Activated gamma-delta T cell treated with anti-CD3 and anti-CD28 coated beads, Interleukin-2, amount 50 U/mL, for 16 hours (primary cell): ENCODE measurements around the gene SORCS2.

Experiments used
- DNase-seq: peaks from one replicate; pipeline ENCODE4 v3.0.0-alpha.2; 2020; ENCODE audit warnings: low read depth

SORCS2 gene

DNA sequence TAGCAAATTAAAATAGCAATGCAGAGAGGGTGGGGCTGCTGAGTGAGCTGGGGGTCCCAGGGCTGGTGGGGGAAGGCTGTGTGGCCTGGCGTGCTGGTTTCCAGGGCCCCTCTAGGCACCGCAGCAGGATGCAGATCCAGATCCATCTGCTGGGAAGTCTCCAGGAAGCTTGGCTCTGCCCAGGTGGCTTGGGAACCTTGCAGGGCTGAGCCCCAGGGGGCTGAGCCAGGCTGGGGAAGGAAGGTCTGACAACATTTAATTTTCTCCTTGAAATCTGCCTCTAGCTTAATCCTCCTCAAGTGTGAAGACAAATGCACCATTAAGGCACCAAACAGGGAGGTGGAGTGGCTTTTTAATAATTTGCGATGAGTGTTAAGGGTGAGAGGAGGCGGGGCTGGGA, 31.7 kb downstream of the SORCS2 start:
- DNase-seq = no peak

DNA sequence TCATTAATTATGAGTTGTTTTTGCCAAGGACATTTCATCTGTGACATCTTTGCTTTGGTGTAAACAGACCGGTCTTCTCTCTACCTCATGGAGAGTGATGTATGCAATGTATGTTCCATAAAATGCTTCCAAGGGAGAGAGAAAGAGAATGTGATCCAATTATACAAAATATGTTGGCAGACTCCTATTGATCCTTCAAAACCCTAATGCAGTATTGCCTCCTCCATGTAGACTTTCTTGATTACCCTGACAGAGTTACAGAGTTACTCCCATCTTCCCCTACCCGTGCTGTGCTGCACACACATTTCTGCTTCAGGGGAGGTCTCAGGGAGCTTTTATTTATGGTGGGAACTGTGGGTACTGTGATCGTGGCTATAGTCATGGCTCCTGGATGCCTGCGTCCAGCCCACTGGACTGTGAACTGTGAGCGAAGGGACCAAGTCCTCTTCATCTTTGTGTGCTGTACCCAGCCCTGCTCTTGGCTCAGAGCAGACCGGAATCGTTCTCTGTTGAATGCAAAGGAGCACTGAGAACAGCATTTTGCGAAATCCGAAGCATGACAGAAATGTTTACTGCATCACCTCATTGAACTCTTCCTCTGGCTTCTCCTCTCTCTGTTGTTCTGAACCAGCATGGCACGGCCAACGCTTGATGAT, 32.7 kb downstream of the SORCS2 start:
- DNase-seq = no peak

DNA sequence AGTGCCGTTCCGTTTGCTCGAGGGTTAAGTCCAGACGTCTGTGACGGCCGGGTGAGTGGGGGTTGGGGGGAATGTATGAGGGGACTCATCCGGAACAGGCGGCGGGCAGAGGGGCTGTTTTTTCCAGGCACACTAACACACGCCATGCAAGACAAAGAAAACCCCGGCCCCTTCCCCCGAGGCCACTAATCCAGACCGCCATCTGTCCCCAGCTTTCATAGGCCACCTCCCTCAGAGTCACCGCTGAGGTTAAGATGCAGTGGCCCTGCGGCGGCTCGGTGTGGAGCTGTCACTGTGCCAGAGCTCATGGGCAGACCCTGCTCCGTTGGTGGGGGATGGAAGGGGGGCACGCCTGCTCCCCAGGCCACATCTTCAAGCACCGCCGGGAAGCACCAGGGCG, 34.1 kb downstream of the SORCS2 start:
- DNase-seq = no peak

DNA sequence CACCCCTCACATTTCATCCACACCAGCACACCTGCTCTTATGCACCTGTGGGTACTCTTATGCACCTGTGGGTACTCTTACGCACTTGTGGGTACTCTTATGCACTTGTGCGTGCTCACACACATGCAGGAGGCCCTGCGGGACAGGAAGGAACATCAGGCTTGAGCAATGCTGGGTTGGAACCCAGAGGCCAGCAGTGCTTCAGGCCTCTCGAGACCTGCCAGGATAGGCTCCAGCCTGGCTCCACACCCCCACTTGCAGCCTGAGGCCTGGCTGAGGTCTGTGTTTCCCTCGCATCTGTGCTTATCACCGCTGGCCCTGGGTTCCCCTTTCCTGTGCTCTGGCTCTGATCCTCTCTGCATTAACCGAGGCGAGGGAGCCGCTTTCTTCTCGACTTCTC, 34.7 kb downstream of the SORCS2 start:
- no peak for DNase-seq

DNA sequence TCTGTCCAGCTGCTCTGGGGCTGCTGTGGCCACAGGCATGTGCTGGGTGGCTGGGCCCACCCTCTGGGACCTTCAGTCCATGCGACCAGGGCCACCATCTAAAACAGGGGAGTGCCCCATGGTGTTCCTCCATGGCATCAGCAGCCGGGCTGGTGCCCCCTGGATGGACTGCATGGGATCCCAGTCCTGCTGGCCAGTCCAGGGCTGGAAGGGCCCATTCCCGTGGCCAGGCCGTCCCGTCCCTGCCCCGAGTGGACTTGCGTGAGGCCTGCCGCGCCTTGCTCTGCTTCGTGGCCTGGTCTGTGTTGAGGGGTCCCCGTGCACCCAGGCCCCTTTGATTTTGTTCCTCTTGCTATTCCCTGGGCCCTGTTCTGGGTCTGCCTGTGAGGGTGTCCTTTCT, 36.4 kb downstream of the SORCS2 start:
- DNase-seq = no peak

DNA sequence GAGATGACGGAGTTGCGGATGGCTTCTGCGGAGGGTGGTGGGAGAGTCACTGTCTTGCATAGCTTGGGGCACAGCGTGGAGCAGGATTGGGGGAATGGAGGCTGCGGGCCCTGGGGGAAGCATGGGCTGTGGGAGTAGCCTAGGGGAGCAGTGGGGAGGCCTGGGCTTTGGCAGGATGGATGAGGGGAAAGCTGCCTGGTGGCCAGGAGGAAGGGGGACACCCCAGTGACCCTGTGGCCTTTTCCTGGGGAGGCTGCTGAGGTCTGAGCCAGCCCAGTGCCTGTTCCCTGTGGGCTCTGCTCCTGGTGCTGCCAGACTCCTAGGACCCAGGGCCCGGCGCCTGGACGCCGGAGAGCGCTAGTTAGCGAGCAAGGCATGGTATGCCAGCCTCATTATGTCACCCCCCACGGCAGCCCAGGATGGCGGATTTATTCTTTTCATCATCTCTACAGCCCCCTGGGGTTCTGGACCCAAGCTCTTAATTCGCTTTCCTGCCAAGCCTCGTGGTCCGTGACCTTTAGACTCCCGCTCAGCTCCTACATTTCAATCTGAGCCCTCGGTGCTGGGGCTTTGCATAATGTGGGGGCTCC, 39.8 kb downstream of the SORCS2 start:
- DNase-seq = no peak

DNA sequence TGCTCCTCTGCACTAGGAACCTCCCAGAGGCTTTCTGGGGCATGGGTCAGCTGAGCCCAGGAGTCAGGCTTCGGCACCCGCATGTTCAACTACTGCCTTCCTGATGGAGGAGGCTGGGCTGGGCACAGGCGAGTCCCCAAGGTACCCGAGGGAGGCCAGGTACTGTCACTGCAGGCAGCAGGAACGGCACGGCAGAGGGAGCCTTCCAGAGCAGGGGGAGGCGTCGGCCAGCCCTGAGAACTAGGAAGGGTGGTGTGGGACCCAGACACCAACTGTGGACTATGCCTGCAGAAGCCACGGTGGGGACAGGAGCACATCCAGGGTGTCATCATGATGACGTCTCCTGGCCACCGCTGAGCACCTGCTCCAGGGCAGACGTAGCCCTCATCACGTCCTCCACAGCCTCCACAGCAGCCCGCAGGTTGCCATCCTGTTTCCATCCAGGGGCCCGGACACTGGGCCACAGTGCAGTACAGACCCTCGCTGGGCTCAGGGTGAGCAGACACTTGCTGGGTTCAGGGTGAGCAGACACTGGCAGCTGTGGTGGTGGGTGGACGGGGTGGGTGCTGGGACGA, 40.8 kb downstream of the SORCS2 start:
- no peak for DNase-seq

DNA sequence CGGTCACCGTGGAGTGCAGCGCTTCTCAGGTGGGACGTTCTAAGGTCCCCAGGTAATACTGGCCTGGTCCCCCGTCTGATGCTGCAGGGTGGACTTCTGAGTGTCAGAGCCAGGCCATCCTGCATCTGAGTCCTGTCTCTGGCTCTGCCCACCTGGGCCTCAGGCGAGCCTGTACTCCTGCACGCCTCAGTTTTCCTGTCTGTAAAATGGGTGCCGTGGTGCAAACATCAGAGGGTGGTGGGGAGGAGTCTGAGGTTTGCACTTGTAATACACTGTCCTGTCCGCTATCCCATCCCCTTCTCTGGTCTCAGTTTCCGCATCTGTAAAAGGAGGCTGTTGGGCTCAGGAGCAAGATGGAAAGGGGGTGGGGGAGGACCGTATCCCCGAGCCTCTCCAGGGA, 41.3 kb downstream of the SORCS2 start:
- DNase-seq = no peak

DNA sequence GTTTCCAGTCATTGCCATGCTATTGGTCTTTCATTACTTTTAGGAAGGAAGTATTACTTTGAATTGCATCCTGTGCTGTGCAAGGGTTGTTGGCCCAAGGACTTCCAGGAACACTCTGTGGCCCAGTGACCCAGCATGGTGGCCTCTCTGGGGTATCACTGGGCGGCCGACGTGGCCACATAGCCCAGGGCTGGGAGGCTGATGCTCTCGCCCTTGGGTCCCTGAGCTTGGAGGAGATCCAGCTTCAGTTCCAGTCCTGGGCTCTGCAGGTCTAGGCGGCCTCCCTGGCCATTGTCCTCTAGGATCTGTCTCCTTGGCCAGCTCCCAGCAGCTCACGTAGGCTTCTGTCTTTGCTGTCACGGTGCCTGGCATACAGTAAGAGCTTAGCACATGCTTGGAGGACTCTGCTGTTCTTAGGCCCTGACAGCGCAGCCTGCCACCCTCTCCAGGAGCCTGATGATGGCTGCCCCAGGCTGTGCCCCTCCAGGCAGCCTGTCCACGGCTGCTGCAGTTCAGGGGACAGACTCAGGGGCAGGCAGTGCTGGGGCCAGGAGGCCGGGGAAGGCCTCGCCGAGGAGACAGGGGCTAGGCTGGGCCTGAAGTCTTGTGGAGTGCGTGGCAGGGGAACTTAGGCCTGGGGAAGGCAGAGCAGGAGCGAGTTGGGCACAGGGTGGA, 42.2 kb downstream of the SORCS2 start:
- DNase-seq = no peak

DNA sequence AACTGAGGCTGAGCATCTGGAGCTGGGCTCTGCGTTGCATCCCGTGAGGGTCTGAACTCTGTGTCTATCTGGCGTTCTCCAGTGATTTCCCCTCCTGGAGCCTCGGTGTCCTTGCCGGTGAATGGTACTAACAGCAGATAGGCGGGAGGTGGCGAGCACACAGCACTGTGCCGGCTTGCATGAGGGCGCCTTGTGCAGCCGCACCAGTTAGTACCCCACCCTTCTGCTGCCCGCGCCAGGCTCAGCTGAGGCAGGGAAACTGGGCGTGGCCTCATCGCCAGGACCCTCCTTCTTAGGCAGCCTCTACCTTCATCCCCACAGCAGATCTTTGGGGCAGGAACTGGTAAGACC, 42.7 kb downstream of the SORCS2 start:
- no peak for DNase-seq

DNA sequence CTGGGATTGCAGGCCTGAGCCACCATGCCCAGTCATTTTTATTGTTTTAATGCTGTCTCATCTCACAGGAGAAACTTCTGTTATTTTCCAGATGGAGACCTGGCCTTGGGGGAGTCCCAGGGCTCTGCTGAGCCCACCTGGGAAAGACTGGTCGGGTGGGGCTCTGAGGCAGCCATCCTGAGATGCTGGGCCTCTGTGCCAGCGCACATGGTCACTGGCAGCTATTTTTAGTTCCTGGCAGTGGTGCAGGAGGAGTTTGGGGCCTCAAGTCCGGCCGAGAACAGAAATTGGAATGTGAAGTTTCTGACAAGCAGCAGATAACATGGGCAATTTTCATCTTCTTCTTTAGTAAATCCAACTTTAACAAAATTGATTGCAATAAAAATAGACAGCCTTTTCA, 44.5 kb downstream of the SORCS2 start:
- no peak for DNase-seq

DNA sequence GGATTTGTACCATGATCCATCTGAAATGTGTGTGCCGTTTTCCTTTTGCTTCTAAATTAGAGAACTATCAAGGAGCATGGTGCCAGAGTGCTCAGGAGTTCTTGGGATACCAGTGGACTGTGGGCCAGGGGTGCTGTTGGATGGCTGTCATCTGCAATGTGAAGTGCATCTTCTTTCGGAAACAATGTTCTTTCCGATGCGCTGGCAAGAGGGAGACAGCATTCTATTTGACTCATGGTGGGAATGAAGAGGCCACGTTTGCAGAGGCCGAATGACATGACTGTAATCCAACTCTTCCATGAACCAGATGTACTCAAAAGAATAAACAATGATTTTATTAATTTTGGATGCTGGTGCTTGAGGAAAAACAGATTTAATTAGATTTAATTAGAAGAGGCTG, 45.5 kb downstream of the SORCS2 start:
- no peak for DNase-seq

DNA sequence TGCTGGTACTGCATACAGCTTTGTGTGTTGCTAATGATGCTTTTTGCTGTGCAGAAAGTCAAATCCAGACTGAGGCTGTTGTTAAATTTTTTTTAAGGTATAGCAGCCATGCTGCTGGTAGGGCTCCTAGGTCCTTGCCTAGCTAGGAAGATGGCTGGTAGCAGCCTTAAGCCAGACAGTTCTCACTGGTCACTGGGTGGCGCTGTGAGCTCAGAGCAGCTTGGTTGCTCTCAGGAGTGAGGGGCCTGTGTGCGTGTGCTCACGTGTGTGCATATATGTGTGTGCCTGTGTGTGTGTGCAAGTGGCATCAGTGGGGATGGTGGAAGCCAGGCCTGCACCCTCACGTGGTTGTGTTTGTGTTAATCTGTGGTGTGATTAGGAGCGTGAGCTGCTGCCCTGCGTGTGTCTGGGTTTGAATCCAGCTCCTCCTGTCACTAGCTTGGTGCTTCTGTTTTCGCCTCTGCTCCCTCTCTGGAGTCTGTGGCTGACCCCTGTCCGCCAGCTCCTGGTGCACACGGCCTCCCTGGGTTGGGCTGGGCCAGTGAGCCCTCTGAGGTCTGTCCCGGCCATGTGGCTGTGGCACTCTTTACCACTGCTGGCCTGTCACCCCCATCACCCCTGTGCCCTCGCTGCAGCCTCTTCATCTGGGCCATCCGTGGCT, 46.1 kb downstream of the SORCS2 start:
- no peak for DNase-seq

DNA sequence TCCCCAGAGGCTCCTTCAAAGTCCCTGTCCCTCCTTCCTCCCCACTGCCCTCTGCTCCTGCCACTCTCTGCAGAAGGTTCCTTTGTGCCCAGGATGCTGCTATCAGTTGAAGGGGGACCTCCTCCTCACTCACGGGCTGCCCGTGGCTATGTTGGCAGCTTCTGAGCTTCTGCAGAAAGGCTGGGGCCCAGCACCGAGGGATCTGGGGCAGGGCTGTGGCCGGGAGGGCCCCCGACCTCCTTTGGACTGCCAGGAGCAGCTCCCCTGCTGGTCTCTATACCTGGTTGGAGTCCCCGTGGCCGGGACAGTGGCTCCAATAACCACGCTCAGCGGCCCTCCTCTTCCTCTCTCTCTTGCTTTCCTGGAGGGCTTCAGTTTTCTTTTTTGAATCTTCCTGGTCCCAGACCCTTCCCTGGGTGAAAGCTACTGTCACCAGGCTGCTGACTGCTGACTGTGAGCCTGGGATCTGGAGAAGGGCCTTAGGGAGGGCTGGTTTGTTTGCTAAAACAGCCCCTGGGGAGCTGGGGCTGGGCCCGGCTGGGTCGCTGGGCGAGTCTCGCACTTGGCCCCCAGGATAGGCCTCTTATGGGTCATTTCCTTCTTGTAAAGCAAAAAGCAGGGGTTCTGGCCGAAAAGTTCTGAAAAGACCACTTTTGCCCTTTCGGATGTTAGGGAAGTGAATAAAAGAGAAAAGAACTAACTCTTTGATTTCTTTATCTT, 46.9 kb downstream of the SORCS2 start:
- DNase-seq = no peak

DNA sequence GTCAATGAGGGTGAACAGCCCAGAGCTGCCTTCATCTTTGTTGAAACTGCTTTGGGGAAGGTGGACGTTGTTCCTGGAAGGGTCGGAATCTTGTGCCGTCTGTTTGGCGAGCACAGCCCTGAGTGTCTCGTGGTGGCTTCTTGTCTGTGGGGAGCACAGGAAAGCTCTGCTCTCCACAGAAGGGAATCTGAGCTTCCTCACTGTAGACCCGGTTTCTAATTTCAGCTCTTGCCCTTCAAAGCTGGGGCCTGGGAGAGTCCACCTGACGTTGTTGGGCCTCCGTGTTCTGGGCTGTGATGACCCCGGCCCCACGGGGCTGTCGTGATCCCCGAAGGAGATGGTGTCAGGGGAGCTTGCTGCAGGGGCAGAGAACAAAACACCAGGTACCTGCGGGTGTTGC, 47.5 kb downstream of the SORCS2 start:
- no peak for DNase-seq

DNA sequence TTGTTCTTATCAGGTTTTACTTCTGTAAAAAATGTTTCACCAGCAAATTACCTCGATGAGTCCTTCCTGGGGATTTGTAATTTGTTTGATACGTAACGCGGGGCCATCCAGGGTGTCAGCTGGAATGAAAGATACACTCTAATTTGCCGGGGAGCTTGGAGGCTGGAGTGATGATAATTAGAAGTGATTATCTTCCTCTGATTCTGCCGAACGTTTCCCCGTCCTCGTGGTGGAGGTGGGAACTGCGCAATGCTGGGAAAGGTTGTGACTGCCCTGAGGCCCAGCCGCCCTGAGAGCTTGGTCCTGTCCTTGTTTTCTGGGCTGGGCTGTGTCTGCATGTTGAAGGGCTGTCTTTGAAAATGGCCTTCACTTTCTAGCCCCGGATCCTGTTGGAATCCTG, 48.0 kb downstream of the SORCS2 start:
- no peak for DNase-seq

DNA sequence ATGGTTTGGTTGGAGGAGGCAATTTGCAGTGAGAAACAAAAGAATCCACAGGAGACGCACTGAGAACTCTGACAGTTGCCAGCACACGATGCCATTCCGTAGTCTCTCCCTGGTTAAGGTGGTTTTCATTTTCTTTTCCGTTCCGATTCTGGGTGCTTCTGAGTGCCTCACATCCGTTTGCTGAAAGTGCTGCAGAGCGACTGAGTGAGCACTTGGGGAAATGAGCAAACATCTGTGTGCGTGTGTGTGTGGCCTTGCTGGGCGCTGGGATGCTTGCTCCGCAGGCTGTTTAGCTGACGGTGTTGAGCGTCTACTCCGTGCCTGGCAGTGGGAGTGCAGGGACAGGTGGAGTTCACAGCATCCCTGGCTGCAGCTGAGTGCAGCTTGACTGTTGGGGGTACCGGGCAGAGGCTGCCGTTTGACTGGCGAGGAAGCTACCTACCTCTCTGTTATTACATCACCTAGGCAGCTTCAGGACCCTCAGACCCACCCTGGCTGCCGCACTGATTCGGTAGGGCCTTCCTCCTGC, 49.3 kb downstream of the SORCS2 start:
- DNase-seq = no peak

DNA sequence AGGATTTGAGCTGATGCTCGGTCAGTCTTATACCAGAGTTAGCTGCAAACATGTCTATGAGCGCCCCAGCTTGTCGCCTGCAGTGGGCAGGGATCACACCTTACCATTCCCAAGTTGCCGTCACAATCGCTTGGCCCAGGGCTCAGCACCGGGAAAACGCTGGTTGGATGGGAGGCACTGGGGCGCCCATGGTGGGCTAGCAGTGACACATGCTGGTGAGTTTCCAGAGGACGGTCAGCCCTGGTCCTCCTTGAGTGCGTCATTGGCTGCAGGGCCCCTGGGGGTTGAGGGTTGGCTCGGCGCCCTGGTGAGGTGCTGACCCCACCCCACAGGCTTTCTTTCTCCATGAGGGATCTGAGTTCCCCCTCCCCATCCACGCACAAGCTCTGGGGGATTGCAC, 50.4 kb downstream of the SORCS2 start:
- DNase-seq = no peak

DNA sequence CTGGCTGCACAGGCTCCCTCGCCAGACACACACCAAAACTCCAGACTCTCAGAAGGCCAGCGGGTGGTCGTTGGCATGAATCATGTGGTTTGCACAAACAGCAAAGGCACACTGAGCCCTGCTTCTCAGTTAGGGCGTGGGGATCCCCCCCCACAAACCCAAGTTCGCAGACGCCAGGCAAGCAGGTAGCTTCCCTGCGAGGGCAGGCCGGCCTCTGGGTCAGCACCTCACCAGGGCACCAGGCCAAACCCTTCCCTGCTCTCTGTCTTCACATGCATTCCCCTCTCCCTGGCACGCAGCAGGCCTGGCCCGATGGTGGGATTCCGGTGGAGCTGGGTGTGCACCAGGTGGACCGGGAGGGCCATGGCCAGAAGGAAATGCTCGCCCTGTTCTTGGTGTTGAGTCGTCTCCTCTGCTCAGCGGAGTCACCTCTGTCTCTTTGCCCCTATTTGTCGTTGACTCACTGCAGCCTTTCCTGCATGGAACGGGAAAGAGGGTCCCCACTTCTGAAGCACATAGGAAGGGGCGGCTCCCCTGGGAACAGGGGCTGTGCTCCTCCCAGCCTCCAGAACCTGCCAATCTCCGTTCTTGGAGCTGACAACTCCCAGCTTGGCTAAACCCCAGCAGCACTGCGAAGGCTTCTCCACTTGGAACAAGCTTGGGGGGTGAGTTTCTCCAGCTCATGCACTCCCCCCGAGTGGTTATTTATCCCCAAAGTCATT, 51.4 kb downstream of the SORCS2 start:
- DNase-seq = no peak

DNA sequence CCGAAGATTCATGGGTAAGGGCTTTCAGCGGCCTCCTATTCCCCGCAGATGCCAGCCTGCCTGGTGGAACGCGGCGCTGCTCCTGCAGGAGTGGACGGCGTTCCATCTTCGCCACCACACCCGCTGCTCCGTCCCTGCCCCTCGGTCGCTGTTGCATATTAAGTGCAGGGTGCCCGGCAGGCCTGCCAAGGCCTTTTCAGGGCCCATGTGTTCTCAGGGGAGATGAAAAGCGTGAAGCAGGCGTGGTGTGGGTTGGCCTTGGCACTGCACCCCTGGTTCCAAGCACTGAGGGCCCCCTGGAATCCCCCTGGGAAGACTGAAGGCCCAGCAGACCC, 52.0 kb downstream of the SORCS2 start:
- DNase-seq = no peak

DNA sequence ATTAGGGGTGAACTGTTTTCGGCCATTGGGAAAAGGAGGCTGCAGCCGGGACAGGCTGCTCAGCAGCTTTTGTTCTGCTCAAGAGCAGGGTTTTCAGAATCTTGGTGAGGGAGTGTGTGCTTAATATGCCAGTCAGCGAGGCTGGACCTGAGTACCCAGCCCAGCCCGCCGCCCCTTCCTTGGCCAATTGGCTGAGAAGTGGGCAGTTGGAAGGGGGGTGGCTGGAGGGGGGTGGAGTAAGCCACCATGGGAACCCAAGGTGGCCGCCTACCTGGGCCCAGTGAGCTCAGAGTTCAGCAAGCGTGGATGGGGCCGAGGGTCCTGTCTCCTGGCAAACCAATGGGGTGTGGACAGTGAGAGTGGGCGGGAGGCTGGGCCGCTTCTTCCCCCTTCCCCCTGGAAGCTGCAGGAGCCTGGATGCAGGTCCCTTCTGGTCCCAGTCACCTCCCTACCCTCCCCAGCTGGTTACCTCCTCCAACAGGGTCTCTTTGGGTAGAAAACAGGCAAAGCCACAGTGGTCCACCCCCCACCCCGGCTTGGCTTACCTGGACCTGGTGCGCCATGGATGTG, 52.5 kb downstream of the SORCS2 start:
- no peak for DNase-seq
